Mesodermal cell (in vitro differentiated cells): Measurements from ENCODE around the gene TMSB4X.
A peak's percentile ranks its signal among the peaks of the same experiment; 100 is the strongest.

Source experiments
- H3K27ac ChIP-seq: 2 replicates; pipeline ENCODE4 v1.7.0; 2013; ENCODE audit warnings: mild to moderate bottlenecking, low read depth, low read length, moderate library complexity; ENCODE audit not compliant: severe bottlenecking
- H3K36me3 ChIP-seq: 2 replicates; pipeline ENCODE4 v1.7.1; 2013; ENCODE audit warnings: mild to moderate bottlenecking, low read length, moderate library complexity; ENCODE audit not compliant: control insufficient read depth, insufficient read depth
- H3K4me1 ChIP-seq: one replicate; pipeline ENCODE4 v1.7.1; 2013; ENCODE audit warnings: mild to moderate bottlenecking, low read length; ENCODE audit not compliant: insufficient read depth, control insufficient read depth, poor library complexity, severe bottlenecking
- H3K4me3 ChIP-seq: 2 replicates; pipeline ENCODE4 v1.7.0; 2013; ENCODE audit warnings: low read length, control low read depth, mild to moderate bottlenecking; ENCODE audit not compliant: insufficient read depth, poor library complexity, severe bottlenecking; ENCODE audit errors: extremely low read depth
- H3K9me3 ChIP-seq: 2 replicates; pipeline ENCODE4 v1.7.1; 2013; ENCODE audit warnings: mild to moderate bottlenecking, low read length, moderate library complexity; ENCODE audit not compliant: control insufficient read depth
- WGBS, 2 experiments: methylation state at CpG; one replicate each; pipeline ENCODE4 v1.1.5; 2013; ENCODE audit warnings: missing lambda C conversion rate in 2 of 2; ENCODE audit not compliant: insufficient coverage in 2 of 2; 5-methylcytosine and 5-hydroxymethylcytosine counted together

The TMSB4X gene

GRCh38 chrX:12946838-12947544 lies 27.9 kb upstream of the TMSB4X start:
- H3K4me3 ChIP-seq: no peak overlapping the region
- H3K36me3 ChIP-seq: no peaks in the 10 kb centered on the region
- H3K27ac ChIP-seq: peak overlapping the region; percentile 79
- no peaks in the 10 kb centered on the region for H3K9me3 ChIP-seq
- H3K4me1 ChIP-seq: peaks cover 17% of the 10 kb centered on the region
- 0% methylated on average over 1 of the region's 5 CpGs; no CpG with 5 or more reads in 1 of the 2 experiments for WGBS, 2 experiments

DNA sequence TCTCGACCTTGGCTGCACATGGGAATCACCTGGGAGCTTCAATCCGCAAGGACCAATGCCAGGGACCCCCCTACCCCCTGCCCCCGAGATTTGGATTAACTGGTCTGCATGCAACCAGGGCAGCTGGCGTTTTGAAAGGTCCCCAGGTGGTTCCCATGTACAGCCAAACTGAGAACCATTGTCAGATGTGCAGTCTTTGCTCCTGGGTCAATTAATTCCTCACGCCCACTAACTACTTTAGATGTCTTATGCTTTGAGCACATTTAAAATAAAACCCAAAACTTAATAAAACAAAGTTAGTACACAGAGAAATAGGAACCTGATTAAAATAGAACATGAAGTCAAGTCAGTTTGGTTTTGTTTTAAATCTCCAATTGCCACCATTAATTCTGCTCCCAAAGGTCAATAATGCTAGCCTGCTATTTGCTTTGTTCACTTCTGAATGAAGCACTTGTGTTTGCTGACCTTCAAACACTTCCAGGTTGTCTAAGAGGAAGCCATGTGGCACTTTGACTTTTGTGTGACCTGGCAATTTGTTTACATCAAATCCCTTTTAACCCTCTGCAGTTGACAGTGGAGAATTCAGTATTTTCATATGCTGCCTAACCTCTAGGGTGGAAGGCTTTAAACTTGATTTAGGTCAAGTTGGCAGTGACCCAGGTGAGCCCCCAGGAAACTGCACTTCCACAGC lies 27.2 kb upstream of the TMSB4X start:
- 95% methylated on average over 4 of the region's 5 CpGs; no CpG with 5 or more reads in 1 of the 2 experiments for WGBS, 2 experiments
- no peak overlapping the region for H3K27ac ChIP-seq

DNA sequence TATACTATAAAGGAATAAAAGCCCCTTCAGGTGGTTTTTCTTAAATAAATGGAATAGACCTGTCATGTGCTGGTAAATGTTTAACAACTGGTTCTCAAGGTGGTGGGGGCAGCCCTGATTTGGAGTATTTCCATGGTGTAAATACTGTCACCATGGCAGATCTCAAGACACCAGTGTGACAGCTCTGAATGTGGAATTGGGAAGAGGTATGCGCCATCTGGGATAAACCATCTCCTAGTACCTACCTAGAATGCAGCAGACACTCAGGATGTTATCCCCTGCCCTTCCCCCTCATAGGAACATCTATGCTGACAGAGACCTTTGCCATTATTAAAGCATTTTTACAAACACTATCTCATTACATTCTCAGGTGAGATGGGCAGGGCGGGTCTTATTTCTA lies 26.4 kb upstream of the TMSB4X start:
- WGBS, 2 experiments: no CpG with 5 or more reads among the region's 2 CpGs
- H3K27ac ChIP-seq: no peak overlapping the region
- H3K4me1 ChIP-seq: peaks cover 17% of the 10 kb centered on the region
- H3K36me3 ChIP-seq: no peaks in the 10 kb centered on the region
- H3K9me3 ChIP-seq: no peaks in the 10 kb centered on the region
- no peak overlapping the region for H3K4me3 ChIP-seq

More for the DNA sequence above, 27.2 kb upstream of the TMSB4X start:
- Histone ChIP-seq H3K9me3 (no peaks in the 10 kb centered on the region), H3K36me3 (no peaks in the 10 kb centered on the region), H3K4me1 (peaks cover 17% of the 10 kb centered on the region), H3K4me3 (no peak overlapping the region)

DNA sequence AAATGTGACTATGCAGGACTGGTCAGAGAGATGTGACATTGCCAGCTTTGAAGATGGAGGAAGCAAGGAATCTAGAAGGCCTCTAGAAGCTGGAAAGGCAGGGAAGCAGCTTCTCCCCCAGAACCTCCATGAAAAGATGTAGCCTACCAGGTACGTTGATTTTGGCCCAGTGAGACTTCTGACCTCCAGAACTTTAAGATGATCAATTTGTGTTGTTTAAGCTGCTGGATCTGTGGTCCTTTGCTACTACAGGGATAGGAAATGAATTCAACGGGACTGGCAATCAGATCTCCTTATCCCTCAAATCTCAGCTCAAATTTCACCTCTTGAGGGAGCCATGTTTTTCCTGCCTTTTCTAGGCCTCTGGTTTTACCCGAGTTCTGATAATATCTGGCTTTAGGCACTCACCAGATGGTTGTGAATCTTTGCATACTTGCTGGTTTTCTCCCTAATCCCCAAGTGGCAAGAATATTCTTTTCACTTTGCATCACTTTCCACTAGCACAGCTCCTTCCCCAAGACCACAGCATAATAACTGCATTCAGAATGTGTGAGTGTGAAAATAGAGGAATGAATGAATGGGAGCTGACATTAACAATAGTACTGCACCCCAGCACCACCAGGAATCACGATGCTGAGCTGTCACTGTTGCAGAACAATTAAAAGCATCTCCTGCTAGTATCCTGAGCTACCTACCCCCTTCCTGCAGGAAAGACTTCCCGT lies 25.5 kb upstream of the TMSB4X start:
- 60% methylated on average over 1 of the region's 5 CpGs; no CpG with 5 or more reads in 1 of the 2 experiments for WGBS, 2 experiments
- Histone ChIP-seq H3K27ac (peak overlapping the region; percentile 13), H3K9me3 (no peaks in the 10 kb centered on the region), H3K4me3 (no peak overlapping the region), H3K4me1 (peaks cover 17% of the 10 kb centered on the region), H3K36me3 (no peaks in the 10 kb centered on the region)

DNA sequence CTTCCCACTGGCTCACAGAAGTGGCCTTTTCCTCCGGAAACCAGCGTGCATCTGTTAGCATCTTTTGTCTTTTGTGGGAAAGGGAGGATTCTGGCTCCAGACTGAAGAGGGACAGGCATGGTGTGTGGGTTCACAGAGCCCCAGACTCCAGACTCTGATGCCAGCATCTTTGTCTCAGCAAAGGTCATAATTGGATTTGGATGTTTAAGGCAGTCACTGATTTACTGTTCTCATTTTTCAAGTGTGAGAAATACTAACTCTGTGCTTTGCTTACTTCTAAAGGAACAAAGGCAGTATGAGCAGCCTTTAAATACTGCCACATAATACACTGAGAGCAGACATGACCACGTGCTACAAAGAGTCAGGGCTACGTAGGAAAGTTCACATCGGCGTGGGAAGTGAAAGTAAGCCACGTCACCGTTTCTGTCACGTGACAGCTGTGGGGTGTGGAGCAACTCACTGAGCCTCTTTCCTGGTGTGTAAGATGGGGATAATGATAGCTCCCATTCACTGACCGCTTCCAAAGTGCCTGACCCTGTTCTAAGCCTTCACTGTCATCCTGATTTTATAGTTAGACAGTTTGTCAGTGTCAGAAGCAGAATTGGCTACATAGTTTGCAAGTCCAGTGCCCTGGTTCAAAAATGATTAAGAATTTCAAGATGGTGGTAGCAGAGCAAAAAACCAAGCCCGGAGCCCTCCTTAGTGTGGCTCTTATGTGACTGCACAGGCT lies 24.8 kb upstream of the TMSB4X start:
- peaks cover 17% of the 10 kb centered on the region for H3K4me1 ChIP-seq
- H3K9me3 ChIP-seq: no peaks in the 10 kb centered on the region
- no peaks in the 10 kb centered on the region for H3K36me3 ChIP-seq
- peak overlapping the region; percentile 13 for H3K27ac ChIP-seq
- H3K4me3 ChIP-seq: no peak overlapping the region
- WGBS, 2 experiments: 93% methylated on average over 5 of the region's 11 CpGs; no CpG with 5 or more reads in 1 of the 2 experiments

GRCh38 chrX:12950851-12951594 lies 23.9 kb upstream of the TMSB4X start:
- H3K4me3 ChIP-seq: no peak overlapping the region
- peaks cover 20% of the 10 kb centered on the region for H3K4me1 ChIP-seq
- H3K36me3 ChIP-seq: no peaks in the 10 kb centered on the region
- WGBS, 2 experiments: 94% methylated on average over 3 of the region's 9 CpGs; no CpG with 5 or more reads in 1 of the 2 experiments
- no peak overlapping the region for H3K27ac ChIP-seq
- no peaks in the 10 kb centered on the region for H3K9me3 ChIP-seq

DNA sequence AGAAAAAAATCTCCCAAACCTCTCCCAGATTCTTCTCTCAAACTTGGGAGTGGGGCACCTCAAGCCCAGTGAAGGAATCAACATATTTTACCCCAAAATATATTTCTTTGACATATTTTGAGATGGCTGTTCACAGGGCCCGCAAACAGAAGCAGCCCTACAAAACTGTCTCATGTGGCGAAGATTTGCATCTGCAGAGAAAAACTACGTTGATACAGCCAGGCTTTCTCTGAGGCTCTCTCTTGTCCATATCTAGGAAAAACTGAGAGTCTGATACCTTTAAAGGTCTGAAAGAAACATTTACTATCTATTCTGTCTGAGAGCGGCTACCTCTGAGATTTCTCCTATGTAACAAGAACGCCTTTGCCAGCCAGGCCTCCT lies 23.3 kb upstream of the TMSB4X start:
- no peak overlapping the region for H3K27ac ChIP-seq
- no peaks in the 10 kb centered on the region for H3K36me3 ChIP-seq
- no peaks in the 10 kb centered on the region for H3K9me3 ChIP-seq
- 100% methylated on average over 3 of the region's 5 CpGs; no CpG with 5 or more reads in 1 of the 2 experiments for WGBS, 2 experiments
- H3K4me3 ChIP-seq: no peak overlapping the region
- H3K4me1 ChIP-seq: peaks cover 23% of the 10 kb centered on the region

DNA sequence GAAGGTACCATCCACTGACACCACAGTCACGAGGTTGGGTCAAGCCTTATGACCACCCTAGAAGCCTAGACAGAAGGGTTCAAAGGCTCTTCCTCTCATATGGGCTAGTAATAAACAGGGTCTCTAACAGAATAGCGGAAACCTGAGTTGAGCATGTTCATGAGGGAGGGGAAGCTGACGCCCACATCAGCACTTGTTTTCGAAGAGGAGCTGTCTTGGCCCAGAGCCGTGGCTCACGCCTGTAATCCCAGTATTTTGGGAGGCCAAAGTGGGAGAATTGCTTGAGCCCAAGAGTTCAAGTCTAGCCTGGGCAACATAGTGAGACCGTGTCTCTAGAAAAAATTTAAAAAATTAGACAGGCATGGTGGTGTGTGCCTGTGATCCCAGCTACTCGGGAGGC lies 21.5 kb upstream of the TMSB4X start:
- H3K4me3 ChIP-seq: no peak overlapping the region
- peaks cover 16% of the 10 kb centered on the region for H3K4me1 ChIP-seq
- 91 to 96% methylated on average over 4 to 6 of the region's 8 CpGs for WGBS, 2 experiments
- H3K27ac ChIP-seq: no peak overlapping the region
- no peaks in the 10 kb centered on the region for H3K9me3 ChIP-seq
- H3K36me3 ChIP-seq: no peaks in the 10 kb centered on the region

DNA sequence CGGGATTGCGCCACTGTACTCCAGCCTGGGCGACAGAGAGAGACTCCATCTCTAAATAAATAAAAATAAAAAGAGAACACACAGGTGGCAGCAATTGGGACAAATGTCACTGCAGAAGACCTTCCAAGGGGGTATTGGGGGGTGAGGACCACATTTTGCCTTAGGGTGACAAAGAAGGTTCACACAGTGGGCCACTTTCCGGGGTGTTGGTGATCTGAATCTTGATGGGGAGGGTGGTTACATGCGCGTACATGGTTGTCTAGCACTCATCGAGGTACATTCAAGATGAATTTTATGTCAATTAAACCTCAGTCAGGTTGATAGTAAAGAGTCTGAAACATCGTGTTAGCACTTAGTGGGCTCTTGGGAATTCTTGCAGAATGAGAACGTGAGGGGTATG lies 20.5 kb upstream of the TMSB4X start:
- H3K4me1 ChIP-seq: peaks cover 10% of the 10 kb centered on the region
- no peaks in the 10 kb centered on the region for H3K9me3 ChIP-seq
- no peaks in the 10 kb centered on the region for H3K36me3 ChIP-seq
- WGBS, 2 experiments: 100% methylated on average over 4 of the region's 9 CpGs
- no peak overlapping the region for H3K4me3 ChIP-seq
- H3K27ac ChIP-seq: no peak overlapping the region

DNA sequence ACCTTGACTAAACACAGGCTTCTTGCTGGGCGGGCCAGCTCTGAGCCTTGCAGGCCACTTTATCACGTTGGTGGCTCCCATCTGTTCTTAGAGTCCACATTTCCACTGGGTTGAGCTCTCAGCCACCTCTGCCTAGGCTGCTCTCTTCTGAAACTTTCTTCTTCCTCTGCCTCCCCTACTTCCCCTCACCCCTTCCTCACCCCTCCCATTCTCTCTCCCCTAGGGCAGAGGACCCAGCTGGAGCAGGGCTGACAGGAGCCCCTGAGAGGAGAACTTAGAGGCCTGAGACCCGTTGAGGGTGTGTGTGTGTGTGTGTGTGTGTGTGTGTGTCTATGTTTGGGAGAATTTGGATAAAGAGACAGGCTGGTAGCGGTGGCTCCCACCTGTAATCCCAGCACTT lies 19.9 kb upstream of the TMSB4X start:
- Histone ChIP-seq H3K4me3 (no peak overlapping the region), H3K4me1 (peaks cover 6% of the 10 kb centered on the region), H3K36me3 (no peaks in the 10 kb centered on the region), H3K27ac (no peak overlapping the region), H3K9me3 (no peaks in the 10 kb centered on the region)
- 92% methylated on average over 2 of the region's 4 CpGs for WGBS, 2 experiments
